ENCODE measurements around the gene COX6A2. TPM values are rescaled to one million over a fixed set of nuclear protein-coding genes. Genes with fewer than 3 reads are reported as not detected.

Gene COX6A2
- total and polyA plus RNA-seq, 2 experiments from 2014 or later, result 6.0 TPM; not detected in 1

DNA sequence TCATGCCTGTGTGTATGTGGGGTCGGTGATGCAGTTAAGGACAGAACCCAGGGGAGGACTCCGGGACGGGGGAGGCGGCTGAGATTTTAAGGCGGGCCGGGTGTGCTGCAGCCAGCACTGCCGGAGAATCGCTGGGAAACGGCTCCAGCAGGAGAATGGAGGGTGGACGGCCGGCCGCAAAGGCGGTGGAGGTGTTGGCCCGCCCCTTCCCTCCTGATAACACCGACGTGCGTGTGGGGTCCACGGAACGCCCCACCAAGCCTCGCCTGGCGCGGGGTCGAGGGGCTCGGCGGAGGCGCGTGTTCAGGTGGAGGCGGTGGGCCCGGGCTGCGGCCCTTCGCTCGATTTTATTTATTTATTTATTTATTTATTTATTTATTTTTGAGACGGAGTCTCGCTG is 13.8 kb upstream of the COX6A2 start (continued):
- TF ChIP-seq CTCF (conservative IDR thresholded peaks at IDR 0.05; ENCODE audit: low read depth in 2 of 2), result no peak
- no peak for TF ChIP-seq CREB1 (CRISPR knock-in tag; IDR thresholded peaks at IDR 0.05; ENCODE audit: low read depth)
- TF ChIP-seq ZNF331 (CRISPR knock-in tag; IDR thresholded peaks at IDR 0.05; ENCODE audit: low read depth), result no peak

DNA sequence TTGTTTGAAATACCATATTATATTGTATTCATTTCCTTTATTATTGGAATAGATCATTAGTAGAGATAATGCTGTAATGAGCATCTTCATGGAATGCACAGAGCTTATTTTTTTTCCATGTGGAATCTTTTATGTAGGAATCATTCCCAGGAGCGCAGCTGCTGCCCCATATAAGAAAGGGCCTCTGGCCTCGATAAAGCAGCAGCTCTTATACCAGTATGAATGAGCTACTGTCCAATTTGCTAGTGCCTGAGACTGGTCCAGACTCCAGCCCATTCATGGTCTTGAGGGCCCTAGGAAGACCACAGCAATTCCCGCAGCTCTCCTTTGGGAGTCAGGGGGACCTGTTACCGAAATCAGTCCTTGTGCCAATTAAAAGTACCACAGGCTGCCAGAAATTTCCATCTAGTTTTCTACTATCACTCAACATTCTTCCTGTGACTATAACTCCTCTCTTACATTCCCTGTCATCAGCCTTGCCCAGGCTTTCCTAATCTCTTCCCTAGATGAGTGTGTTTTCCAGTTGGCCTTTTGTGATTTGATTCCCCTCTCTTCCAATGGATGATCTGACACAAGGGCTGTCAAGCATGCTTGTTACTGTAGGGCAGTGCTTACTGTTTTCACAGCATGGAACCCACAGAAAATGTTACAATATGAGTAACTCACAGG is 12.5 kb upstream of the COX6A2 start:
- Histone ChIP-seq H3F3A (replicated peaks; ENCODE audit: low read depth) (no peaks in the 10 kb centered on the region), H3K4me1 (ENCODE audit: insufficient read depth) (no peaks in the 10 kb centered on the region), H3K9me2 (ENCODE audit: insufficient read depth) (no peaks in the 10 kb centered on the region), H2AFZ (no peak overlapping the region), H4K20me1 (replicated peaks; ENCODE audit: insufficient read depth) (no peaks in the 10 kb centered on the region), H3K36me3 (ENCODE audit: insufficient read depth) (no peaks in the 10 kb centered on the region), H3K79me2 (replicated peaks; ENCODE audit: insufficient read depth) (no peaks in the 10 kb centered on the region), H3K4me3 (no peak overlapping the region), H3K27me3 (ENCODE audit: insufficient read depth) (peaks cover 6% of the 10 kb centered on the region; the same call in 1 of the 2 replicates), H3K27ac (ENCODE audit: low read depth) (no peak overlapping the region), H3K4me2 (no peak overlapping the region)
- DNase-seq (ENCODE audit: low spot score), result no peak
- TF ChIP-seq, protein P1, sequence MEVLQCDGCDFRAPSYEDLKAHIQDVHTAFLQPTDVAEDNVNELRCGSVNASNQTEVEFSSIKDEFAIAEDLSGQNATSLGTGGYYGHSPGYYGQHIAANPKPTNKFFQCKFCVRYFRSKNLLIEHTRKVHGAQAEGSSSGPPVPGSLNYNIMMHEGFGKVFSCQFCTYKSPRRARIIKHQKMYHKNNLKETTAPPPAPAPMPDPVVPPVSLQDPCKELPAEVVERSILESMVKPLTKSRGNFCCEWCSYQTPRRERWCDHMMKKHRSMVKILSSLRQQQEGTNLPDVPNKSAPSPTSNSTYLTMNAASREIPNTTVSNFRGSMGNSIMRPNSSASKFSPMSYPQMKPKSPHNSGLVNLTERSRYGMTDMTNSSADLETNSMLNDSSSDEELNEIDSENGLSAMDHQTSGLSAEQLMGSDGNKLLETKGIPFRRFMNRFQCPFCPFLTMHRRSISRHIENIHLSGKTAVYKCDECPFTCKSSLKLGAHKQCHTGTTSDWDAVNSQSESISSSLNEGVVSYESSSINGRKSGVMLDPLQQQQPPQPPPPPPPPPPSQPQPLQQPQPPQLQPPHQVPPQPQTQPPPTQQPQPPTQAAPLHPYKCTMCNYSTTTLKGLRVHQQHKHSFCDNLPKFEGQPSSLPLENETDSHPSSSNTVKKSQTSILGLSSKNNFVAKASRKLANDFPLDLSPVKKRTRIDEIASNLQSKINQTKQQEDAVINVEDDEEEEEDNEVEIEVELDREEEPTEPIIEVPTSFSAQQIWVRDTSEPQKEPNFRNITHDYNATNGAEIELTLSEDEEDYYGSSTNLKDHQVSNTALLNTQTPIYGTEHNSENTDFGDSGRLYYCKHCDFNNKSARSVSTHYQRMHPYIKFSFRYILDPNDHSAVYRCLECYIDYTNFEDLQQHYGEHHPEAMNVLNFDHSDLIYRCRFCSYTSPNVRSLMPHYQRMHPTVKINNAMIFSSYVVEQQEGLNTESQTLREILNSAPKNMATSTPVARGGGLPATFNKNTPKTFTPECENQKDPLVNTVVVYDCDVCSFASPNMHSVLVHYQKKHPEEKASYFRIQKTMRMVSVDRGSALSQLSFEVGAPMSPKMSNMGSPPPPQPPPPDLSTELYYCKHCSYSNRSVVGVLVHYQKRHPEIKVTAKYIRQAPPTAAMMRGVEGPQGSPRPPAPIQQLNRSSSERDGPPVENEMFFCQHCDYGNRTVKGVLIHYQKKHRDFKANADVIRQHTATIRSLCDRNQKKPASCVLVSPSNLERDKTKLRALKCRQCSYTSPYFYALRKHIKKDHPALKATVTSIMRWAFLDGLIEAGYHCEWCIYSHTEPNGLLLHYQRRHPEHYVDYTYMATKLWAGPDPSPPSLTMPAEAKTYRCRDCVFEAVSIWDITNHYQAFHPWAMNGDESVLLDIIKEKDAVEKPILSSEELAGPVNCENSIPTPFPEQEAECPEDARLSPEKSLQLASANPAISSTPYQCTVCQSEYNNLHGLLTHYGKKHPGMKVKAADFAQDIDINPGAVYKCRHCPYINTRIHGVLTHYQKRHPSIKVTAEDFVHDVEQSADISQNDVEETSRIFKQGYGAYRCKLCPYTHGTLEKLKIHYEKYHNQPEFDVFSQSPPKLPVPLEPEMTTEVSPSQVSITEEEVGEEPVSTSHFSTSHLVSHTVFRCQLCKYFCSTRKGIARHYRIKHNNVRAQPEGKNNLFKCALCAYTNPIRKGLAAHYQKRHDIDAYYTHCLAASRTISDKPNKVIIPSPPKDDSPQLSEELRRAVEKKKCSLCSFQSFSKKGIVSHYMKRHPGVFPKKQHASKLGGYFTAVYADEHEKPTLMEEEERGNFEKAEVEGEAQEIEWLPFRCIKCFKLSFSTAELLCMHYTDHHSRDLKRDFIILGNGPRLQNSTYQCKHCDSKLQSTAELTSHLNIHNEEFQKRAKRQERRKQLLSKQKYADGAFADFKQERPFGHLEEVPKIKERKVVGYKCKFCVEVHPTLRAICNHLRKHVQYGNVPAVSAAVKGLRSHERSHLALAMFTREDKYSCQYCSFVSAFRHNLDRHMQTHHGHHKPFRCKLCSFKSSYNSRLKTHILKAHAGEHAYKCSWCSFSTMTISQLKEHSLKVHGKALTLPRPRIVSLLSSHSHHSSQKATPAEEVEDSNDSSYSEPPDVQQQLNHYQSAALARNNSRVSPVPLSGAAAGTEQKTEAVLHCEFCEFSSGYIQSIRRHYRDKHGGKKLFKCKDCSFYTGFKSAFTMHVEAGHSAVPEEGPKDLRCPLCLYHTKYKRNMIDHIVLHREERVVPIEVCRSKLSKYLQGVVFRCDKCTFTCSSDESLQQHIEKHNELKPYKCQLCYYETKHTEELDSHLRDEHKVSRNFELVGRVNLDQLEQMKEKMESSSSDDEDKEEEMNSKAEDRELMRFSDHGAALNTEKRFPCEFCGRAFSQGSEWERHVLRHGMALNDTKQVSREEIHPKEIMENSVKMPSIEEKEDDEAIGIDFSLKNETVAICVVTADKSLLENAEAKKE (CRISPR knock-in tag; IDR thresholded peaks at IDR 0.05), result no peak
- TF ChIP-seq ZNF114 (CRISPR knock-in tag; IDR thresholded peaks at IDR 0.05) (no peak), JUNB (IDR thresholded peaks at IDR 0.05; ENCODE audit: unreplicated experiment) (no peak), NANOG (IDR thresholded peaks at IDR 0.05; ENCODE audit: borderline replicate concordance) (no peak), ZNF331 (CRISPR knock-in tag; IDR thresholded peaks at IDR 0.05; ENCODE audit: low read depth) (no peak), CTCF (conservative IDR thresholded peaks at IDR 0.05; ENCODE audit: low read depth in 2 of 2) (no peak), EZH2phosphoT487 (IDR thresholded peaks at IDR 0.05; ENCODE audit: unreplicated experiment) (no peak), POLR2AphosphoS5 (IDR thresholded peaks at IDR 0.05; ENCODE audit: low read depth) (no peak), STAT1 (IDR thresholded peaks at IDR 0.05; ENCODE audit: unreplicated experiment) (no peak)
- TF ChIP-seq, protein P2, sequence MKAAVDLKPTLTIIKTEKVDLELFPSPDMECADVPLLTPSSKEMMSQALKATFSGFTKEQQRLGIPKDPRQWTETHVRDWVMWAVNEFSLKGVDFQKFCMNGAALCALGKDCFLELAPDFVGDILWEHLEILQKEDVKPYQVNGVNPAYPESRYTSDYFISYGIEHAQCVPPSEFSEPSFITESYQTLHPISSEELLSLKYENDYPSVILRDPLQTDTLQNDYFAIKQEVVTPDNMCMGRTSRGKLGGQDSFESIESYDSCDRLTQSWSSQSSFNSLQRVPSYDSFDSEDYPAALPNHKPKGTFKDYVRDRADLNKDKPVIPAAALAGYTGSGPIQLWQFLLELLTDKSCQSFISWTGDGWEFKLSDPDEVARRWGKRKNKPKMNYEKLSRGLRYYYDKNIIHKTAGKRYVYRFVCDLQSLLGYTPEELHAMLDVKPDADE (IDR thresholded peaks at IDR 0.05), result no peak
- H3K36me3 Mint-ChIP-seq (ENCODE audit: low read depth), result no peaks in the 10 kb centered on the region
- no peak overlapping the region for H3K4me3 Mint-ChIP-seq
- H3K9me3 Mint-ChIP-seq, result no peaks in the 10 kb centered on the region; the same call in 2 of the 3 replicates
- no peak overlapping the region for H3K27ac Mint-ChIP-seq
- no peak for ATAC-seq
- H3K27me3 Mint-ChIP-seq (ENCODE audit: insufficient read depth, low read depth, poor library complexity), result peaks cover 2% of the 10 kb centered on the region
- H3K4me1 Mint-ChIP-seq, result peaks cover 4% of the 10 kb centered on the region

Data from GM23338 (cell line).